B cell (primary cell): ENCODE measurements around the gene SLC38A5.

Source experiments
- CTCF ChIP-seq: fragments of 200-600 bp; IDR thresholded peaks from one replicate; pipeline ENCODE4 v1.8.0; 2022; ENCODE audit warnings: antibody characterized with exemption, mild to moderate bottlenecking
- EZH2 ChIP-seq: IDR thresholded peaks from 2 replicates; pipeline ENCODE4 v1.6.1; 2012; ENCODE audit warnings: borderline replicate concordance, low read depth, mild to moderate bottlenecking, moderate library complexity, low read length; ENCODE audit not compliant: insufficient read depth, poor library complexity, severe bottlenecking

DNA sequence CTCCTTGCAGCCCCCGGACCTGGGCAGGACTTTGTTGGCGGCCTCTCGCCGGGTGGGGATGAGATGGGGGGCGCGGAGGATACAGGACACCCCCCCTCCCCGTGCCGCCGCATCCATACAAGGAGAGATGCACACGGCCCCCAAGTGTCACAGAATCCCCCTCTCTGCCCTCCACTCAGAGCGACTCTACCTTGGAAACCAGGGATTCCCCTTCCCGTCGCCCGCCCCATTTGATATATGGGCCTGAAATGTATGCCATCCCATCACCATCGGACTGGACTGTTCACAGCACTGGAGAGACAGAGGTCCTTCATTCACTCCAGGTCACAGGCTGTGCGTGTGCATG lies 39.2 kb upstream of the SLC38A5 start:
- TF ChIP-seq CTCF (no peak), EZH2 (no peak)
